ENCODE data around the gene ATP8A1.

DNA sequence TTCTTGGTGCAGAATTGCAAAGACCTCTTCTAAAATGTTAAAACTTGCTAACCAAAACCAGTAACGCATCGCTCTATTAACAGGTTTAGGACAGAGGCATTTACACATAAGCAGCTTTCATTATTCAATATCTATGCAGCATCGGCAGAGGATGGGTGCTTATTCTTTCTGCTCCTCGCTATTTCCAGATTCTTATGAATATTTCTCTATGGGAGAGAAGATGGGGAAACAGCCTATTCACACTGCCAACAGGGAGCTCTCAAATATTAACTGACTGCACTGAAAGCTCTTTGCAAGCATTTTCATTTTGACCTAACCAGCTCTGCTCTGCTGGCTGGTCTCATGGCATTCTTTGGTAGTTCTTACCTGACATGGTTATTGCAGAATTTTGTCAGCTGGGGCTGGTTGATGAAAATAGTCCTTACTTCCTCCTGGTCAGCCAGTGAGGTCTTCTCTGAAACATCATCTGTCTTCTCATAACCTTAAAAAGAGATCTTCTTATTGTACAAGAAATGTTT is 30.2 kb downstream of the ATP8A1 start:
- no peak for TF ChIP-seq POLR2A (IDR thresholded peaks at IDR 0.05)
- TF ChIP-seq, protein P1, sequence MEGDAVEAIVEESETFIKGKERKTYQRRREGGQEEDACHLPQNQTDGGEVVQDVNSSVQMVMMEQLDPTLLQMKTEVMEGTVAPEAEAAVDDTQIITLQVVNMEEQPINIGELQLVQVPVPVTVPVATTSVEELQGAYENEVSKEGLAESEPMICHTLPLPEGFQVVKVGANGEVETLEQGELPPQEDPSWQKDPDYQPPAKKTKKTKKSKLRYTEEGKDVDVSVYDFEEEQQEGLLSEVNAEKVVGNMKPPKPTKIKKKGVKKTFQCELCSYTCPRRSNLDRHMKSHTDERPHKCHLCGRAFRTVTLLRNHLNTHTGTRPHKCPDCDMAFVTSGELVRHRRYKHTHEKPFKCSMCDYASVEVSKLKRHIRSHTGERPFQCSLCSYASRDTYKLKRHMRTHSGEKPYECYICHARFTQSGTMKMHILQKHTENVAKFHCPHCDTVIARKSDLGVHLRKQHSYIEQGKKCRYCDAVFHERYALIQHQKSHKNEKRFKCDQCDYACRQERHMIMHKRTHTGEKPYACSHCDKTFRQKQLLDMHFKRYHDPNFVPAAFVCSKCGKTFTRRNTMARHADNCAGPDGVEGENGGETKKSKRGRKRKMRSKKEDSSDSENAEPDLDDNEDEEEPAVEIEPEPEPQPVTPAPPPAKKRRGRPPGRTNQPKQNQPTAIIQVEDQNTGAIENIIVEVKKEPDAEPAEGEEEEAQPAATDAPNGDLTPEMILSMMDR (IDR thresholded peaks at IDR 0.05) = no peak

All from body of pancreas (tissue), 4 donors.